Duodenal mucosa (tissue), 2 donors: Measurements from ENCODE around the gene CMTM6.
A peak's percentile ranks its signal among the peaks of the same experiment; 100 is the strongest.
"Not testable (repeated sequence)": the region's sequence is repeated elsewhere in the genome, so short reads cannot be mapped to it uniquely, and the experiment has no call there.

Source experiments
- H3K27ac ChIP-seq: one replicate; pipeline ENCODE4 v1.7.0; 2013; ENCODE audit warnings: low read depth, low read length
- H3K27me3 ChIP-seq, 2 donors: one replicate each; pipeline ENCODE4 v1.7.0; 2013; ENCODE audit warnings: low read length in 2 of 2, control low read depth in 1 of 2; ENCODE audit not compliant: insufficient read depth in 2 of 2, control insufficient read depth in 1 of 2
- H3K36me3 ChIP-seq, 2 donors: one replicate each; pipeline ENCODE4 v1.7.0; 2013; ENCODE audit warnings: low read length in 2 of 2, control low read depth in 1 of 2; ENCODE audit not compliant: insufficient read depth in 2 of 2, control insufficient read depth in 1 of 2
- H3K4me1 ChIP-seq, 2 donors: one replicate each; pipeline ENCODE4 v1.7.0; 2013; ENCODE audit warnings: low read length in 2 of 2, control low read depth in 1 of 2; ENCODE audit not compliant: insufficient read depth in 2 of 2, control insufficient read depth in 1 of 2
- H3K4me3 ChIP-seq, 2 donors: one replicate each; pipeline ENCODE4 v1.7.0; 2013; ENCODE audit warnings: low read length in 2 of 2, low read depth in 1 of 2
- H3K9ac ChIP-seq, 2 donors: one replicate each; pipeline ENCODE4 v1.7.0; 2013; ENCODE audit warnings: low read length in 2 of 2, low read depth in 1 of 2
- H3K9me3 ChIP-seq, 2 donors: one replicate each; pipeline ENCODE4 v1.7.0; 2013; ENCODE audit warnings: low read length in 2 of 2, control low read depth in 1 of 2; ENCODE audit not compliant: control insufficient read depth in 1 of 2

CMTM6 gene

GRCh38 chr3:32525720-32526119 is 23.1 kb upstream of the CMTM6 start:
- H3K27ac ChIP-seq, result no peak overlapping the region
- H3K9ac ChIP-seq, result no peak overlapping the region
- no peak overlapping the region for H3K4me3 ChIP-seq
- H3K36me3 ChIP-seq, result peaks cover 13 to 35% of the 10 kb centered on the region in 2 donors
- H3K9me3 ChIP-seq, result no peaks in the 10 kb centered on the region
- H3K4me1 ChIP-seq, result no peaks in the 10 kb centered on the region
- no peaks in the 10 kb centered on the region for H3K27me3 ChIP-seq

- Histone ChIP-seq H3K36me3 (peaks cover 5 to 26% of the 10 kb centered on the region in 2 donors), H3K27me3 (no peaks in the 10 kb centered on the region), H3K9ac (no peak overlapping the region), H3K4me3 (no peak overlapping the region), H3K9me3 (no peaks in the 10 kb centered on the region), H3K27ac (no peak overlapping the region), H3K4me1 (no peaks in the 10 kb centered on the region)
Measured at GRCh38 chr3:32522682-32523081, 20.0 kb upstream of the CMTM6 start.

GRCh38 chr3:32518921-32519320 is 16.3 kb upstream of the CMTM6 start:
- H3K9ac ChIP-seq, H3K36me3 ChIP-seq, H3K9me3 ChIP-seq, H3K27ac ChIP-seq, H3K4me3 ChIP-seq, H3K4me1 ChIP-seq, H3K27me3 ChIP-seq: not testable (repeated sequence)

- H3K4me3 ChIP-seq, H3K27ac ChIP-seq, H3K9ac ChIP-seq, H3K36me3 ChIP-seq, H3K4me1 ChIP-seq, H3K9me3 ChIP-seq, H3K27me3 ChIP-seq: not testable (repeated sequence)
Measured at GRCh38 chr3:32516751-32517150, 14.1 kb upstream of the CMTM6 start.

- Histone ChIP-seq H3K36me3 (no peaks in the 10 kb centered on the region), H3K27ac (no peak overlapping the region), H3K9ac (no peak overlapping the region), H3K4me3 (no peak overlapping the region), H3K27me3 (no peaks in the 10 kb centered on the region), H3K9me3 (no peaks in the 10 kb centered on the region), H3K4me1 (peaks cover 0 to 4% of the 10 kb centered on the region in 2 donors)
Measured at GRCh38 chr3:32511005-32511404, 8.4 kb upstream of the CMTM6 start.

GRCh38 chr3:32510075-32510724 is 7.5 kb upstream of the CMTM6 start:
- no peak overlapping the region for H3K4me3 ChIP-seq
- H3K9me3 ChIP-seq, result no peaks in the 10 kb centered on the region
- no peaks in the 10 kb centered on the region for H3K27me3 ChIP-seq

GRCh38 chr3:32508711-32509110 is 6.1 kb upstream of the CMTM6 start:
- Histone ChIP-seq H3K9me3 (no peaks in the 10 kb centered on the region), H3K4me3 (no peak overlapping the region), H3K4me1 (peaks cover 0 to 4% of the 10 kb centered on the region in 2 donors), H3K36me3 (no peaks in the 10 kb centered on the region), H3K9ac (no peak overlapping the region), H3K27me3 (no peaks in the 10 kb centered on the region), H3K27ac (no peak overlapping the region)

More at GRCh38 chr3:32510075-32510724, 7.5 kb upstream of the CMTM6 start:
- Histone ChIP-seq H3K4me1 (peaks cover 0 to 4% of the 10 kb centered on the region in 2 donors), H3K36me3 (no peaks in the 10 kb centered on the region), H3K27ac (no peak overlapping the region), H3K9ac (no peak overlapping the region)

GRCh38 chr3:32506466-32506865 is 3.8 kb upstream of the CMTM6 start:
- no peaks in the 10 kb centered on the region for H3K36me3 ChIP-seq
- H3K9ac ChIP-seq, result no peak overlapping the region

GRCh38 chr3:32502946-32503286 is 264 bp upstream of the CMTM6 start:
- Histone ChIP-seq H3K9me3 (no peaks in the 10 kb centered on the region), H3K27ac (no peak overlapping the region), H3K4me3 (peak overlapping the region; percentile 79 to 92), H3K36me3 (no peaks in the 10 kb centered on the region), H3K4me1 (peaks cover 0 to 8% of the 10 kb centered on the region in 2 donors), H3K9ac (peak overlapping the region; percentile 25 to 57), H3K27me3 (no peaks in the 10 kb centered on the region)

More at GRCh38 chr3:32506466-32506865, 3.8 kb upstream of the CMTM6 start:
- H3K4me1 ChIP-seq, result peaks cover 0 to 4% of the 10 kb centered on the region in 2 donors
- H3K4me3 ChIP-seq, result no peak overlapping the region
- H3K27ac ChIP-seq, result no peak overlapping the region
- H3K27me3 ChIP-seq, result no peaks in the 10 kb centered on the region
- H3K9me3 ChIP-seq, result no peaks in the 10 kb centered on the region

- Histone ChIP-seq H3K4me3 (peak overlapping the region; percentile 79 to 92), H3K27ac (peak overlapping the region; percentile 88), H3K9ac (peak overlapping the region; percentile 73 to 84), H3K27me3 (no peaks in the 10 kb centered on the region), H3K9me3 (no peaks in the 10 kb centered on the region), H3K4me1 (peaks cover 0 to 8% of the 10 kb centered on the region in 2 donors), H3K36me3 (no peaks in the 10 kb centered on the region)
Measured at GRCh38 chr3:32501783-32502117, 902 bp downstream of the CMTM6 start.
